Bronchial epithelial cell (primary cell): ENCODE results near the gene ZNF473. TPM values are rescaled to one million over a fixed set of nuclear protein-coding genes. Genes with fewer than 3 reads are reported as not detected.

ENCODE experiments used
- DNase-seq: peaks from one replicate; pipeline ENCODE4 v3.0.0-alpha.2; 2010; ENCODE audit warnings: low read depth
- FAIRE-seq: peaks from 2 replicates; lab custom pipeline; 2011; peaks lifted over from hg19 to GRCh38; lab: Jason Lieb, UNC
- H3K27me3 ChIP-seq: 2 replicates; pipeline ENCODE4 v1.5.1; 2011; ENCODE audit warnings: low read length; ENCODE audit not compliant: control insufficient read depth, insufficient read depth
- H3K36me3 ChIP-seq: 2 replicates; pipeline ENCODE4 v1.5.1; 2011; ENCODE audit warnings: low read length; ENCODE audit not compliant: control insufficient read depth, insufficient read depth
- H3K4me3 ChIP-seq: 2 replicates; pipeline ENCODE4 v1.5.1; 2011; ENCODE audit warnings: mild to moderate bottlenecking, low read depth, low read length, control low read depth
- total RNA-seq: library from RNA; depleted of rRNA; stranded (reverse); fragments of >200 nt; gene quantifications from 2 replicates; pipeline ENCODE4 v1.2.1, GENCODE V29; 2014
- TF ChIP-seq, protein P1 (sequence below): IDR thresholded peaks from 2 replicates; pipeline ENCODE4 v1.5.1; 2011; ENCODE audit warnings: mild to moderate bottlenecking, moderate library complexity, low read length, control low read depth, inconsistent platforms; ENCODE audit not compliant: insufficient read depth, severe bottlenecking

ZNF473 gene
- total RNA-seq, 1 donor from 2014 or later: 13.7 TPM

- FAIRE-seq: no peak
- peaks cover 6% of the 10 kb centered on the region for H3K36me3 ChIP-seq
- no peaks in the 10 kb centered on the region for H3K27me3 ChIP-seq
- DNase-seq: no peak
- H3K4me3 ChIP-seq: no peak overlapping the region
- TF ChIP-seq, protein P1, sequence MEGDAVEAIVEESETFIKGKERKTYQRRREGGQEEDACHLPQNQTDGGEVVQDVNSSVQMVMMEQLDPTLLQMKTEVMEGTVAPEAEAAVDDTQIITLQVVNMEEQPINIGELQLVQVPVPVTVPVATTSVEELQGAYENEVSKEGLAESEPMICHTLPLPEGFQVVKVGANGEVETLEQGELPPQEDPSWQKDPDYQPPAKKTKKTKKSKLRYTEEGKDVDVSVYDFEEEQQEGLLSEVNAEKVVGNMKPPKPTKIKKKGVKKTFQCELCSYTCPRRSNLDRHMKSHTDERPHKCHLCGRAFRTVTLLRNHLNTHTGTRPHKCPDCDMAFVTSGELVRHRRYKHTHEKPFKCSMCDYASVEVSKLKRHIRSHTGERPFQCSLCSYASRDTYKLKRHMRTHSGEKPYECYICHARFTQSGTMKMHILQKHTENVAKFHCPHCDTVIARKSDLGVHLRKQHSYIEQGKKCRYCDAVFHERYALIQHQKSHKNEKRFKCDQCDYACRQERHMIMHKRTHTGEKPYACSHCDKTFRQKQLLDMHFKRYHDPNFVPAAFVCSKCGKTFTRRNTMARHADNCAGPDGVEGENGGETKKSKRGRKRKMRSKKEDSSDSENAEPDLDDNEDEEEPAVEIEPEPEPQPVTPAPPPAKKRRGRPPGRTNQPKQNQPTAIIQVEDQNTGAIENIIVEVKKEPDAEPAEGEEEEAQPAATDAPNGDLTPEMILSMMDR: no peak
Observed at GRCh38 chr19:49981603-49982593, 43.9 kb upstream of the ZNF473 start.

- peak; percentile 40 for FAIRE-seq
- peak; percentile 26 for DNase-seq
Observed at GRCh38 chr19:49983645-49984229, 42.1 kb upstream of the ZNF473 start.

DNA sequence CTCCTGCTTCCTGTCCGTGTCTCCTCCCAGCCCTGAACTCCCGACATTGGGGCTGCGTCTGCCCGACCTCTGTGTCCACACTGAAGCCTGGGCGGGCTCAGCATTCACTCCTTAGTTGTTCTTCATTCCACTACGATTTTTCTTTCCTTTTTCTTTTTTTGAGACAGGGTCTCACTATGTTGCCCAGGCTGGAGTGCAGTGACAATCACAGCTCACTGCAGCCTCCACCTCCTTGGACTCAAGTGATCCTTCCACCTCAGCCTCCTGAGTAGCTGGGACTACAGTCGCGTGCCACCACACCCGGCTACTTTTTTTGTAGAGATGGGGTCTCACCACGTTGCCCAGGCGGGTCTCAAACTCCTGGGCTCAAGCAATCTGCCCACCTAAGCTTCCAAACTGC lies 41.3 kb upstream of the ZNF473 start:
- Histone ChIP-seq H3K36me3 (peaks cover 4% of the 10 kb centered on the region), H3K27me3 (no peaks in the 10 kb centered on the region), H3K4me3 (no peak overlapping the region)
- FAIRE-seq (no peak), DNase-seq (no peak)
- TF ChIP-seq, protein P1: no peak

More at GRCh38 chr19:49983645-49984229, 42.1 kb upstream of the ZNF473 start:
- Histone ChIP-seq H3K27me3 (no peaks in the 10 kb centered on the region), H3K36me3 (peaks cover 6% of the 10 kb centered on the region), H3K4me3 (no peak overlapping the region)
- TF ChIP-seq, protein P1: peak; percentile 88

GRCh38 chr19:49985871-49986270 lies 39.9 kb upstream of the ZNF473 start:
- Histone ChIP-seq H3K27me3 (no peaks in the 10 kb centered on the region), H3K36me3 (peaks cover 4% of the 10 kb centered on the region), H3K4me3 (no peak overlapping the region)
- DNase-seq (no peak), FAIRE-seq (no peak)
- TF ChIP-seq, protein P1: no peak

- Histone ChIP-seq H3K36me3 (peaks cover 4% of the 10 kb centered on the region), H3K4me3 (no peak overlapping the region), H3K27me3 (no peaks in the 10 kb centered on the region)
- TF ChIP-seq, protein P1: no peak
- no peak for DNase-seq
- FAIRE-seq: peak; percentile 7
Observed at GRCh38 chr19:49986354-49986753, 39.5 kb upstream of the ZNF473 start.
